ENCODE results near the gene USP20.

DNA sequence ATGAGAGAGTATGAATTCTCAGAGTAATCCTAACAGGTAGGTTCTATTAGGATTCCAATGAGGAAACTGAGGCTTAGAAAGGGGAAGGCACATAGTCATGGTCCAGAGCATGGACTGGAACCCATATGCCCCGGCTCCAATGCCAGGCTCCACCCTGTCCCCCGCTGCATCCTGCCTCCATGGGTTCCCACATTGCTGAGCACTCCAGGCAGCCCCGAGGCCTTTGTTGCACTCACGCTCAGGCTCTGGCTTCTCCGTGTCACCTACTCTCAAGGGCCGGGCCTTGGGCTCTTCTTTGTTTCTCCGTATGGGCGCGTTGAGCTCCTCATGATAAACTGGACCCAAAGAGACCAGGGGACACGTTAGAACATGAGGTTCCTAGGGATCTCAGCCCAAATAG, 6.3 kb upstream of the USP20 start:
- TF ChIP-seq POLR2A (IDR thresholded peaks at IDR 0.05; ENCODE audit: low read length) (no peak), GATA1 (IDR thresholded peaks at IDR 0.05; ENCODE audit: low read depth, low read length) (no peak)

All from erythroblast (primary cell).